ENCODE data around the gene TRIM66. TPM values are rescaled to one million over a fixed set of nuclear protein-coding genes. Genes with fewer than 3 reads are reported as not detected.

Gene TRIM66
- polyA plus RNA-seq, 2 donors, result 2.0 to 4.8 TPM

DNA sequence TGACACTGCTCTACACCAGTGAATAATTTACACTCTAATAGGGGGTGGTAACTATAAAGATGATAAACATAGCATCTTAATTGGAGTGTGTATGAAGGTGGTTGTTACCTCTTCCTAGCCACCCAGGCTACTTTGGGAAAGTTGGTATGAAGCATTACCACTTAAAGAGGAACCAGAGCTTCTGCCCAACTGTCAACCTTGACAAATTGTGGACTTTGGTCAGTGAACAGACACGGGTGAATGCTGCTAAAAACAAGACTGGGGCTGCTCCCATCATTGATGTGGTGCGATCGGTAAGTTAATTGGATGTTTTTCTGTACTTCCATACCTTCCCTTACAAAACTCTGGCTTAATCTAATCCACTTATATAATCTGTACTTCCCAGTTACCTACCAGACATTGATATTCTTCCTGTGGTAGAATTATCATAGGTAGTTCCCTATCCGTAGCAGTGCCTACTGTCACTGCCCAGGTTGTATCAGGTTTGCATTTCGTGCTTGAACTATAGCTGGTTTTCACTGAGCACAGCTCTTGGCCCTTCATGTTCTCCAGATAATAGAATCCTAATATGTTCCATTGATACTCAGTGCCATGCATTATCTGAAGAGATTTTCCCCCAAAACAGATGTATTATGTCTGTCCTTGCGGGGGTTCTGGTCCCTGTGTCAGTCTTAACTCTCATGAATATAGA lies 2.3 kb upstream of the TRIM66 start:
- Histone ChIP-seq H3K9me3 (ENCODE audit: control insufficient read depth in 2 of 2, insufficient read depth in 1 of 2, low read depth in 1 of 2, low read length in 1 of 2) (no peaks in the 10 kb centered on the region), H3K4me3 (ENCODE audit: low read depth in 1 of 2, low read length in 2 of 2) (peak overlapping the region in 1 of 2 donors; percentile 94), H3K27me3 (ENCODE audit: control insufficient read depth in 1 of 2, insufficient read depth in 2 of 2, low read length in 2 of 2) (no peaks in the 10 kb centered on the region), H3K27ac (ENCODE audit: low read depth in 2 of 2, low read length in 1 of 2) (no peak overlapping the region), H3K36me3 (ENCODE audit: control insufficient read depth in 2 of 2, insufficient read depth in 2 of 2, low read length in 1 of 2) (peaks cover 6 to 10% of the 10 kb centered on the region in 2 donors), H3K4me1 (ENCODE audit: control insufficient read depth in 2 of 2, insufficient read depth in 2 of 2, low read length in 1 of 2) (peaks cover 0 to 4% of the 10 kb centered on the region in 2 donors)
- 69 to 76% methylated on average over 6 of the region's 6 CpGs for WGBS, 2 donors

DNA sequence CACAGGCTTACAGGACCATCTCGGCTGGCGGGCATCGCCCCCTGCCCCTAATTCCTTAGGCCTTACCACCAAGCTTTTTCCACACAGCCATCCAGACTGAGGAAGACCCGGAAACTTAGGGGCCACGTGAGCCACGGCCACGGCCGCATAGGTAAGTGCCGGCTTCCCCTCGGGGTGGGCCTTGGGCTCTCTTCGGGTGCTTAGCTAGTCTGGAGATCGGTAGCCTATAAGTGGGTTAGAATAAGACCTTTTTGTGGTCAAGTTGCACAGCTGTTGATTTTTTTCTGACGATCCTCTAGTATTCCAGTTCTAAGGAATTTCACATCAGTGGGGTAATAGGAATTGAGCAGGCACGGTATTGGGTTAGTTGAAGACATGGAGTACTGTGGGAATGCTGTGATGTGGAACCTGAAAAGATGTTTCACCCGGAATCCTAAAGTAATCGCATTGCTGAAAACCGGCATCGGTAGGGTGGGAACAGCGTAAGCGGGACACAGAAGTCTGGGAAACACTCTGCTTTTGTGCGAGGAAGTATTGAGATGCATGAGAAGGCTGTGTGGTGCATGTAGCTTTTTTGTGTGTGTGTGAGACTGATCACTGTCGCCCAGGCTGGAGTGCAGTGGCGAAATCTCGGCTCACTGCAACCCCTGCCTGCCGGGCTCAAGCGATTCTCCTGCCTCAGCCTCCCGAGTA lies 796 bp upstream of the TRIM66 start:
- 3 to 4% methylated on average over 27 of the region's 27 CpGs for WGBS, 2 donors
- H3K4me1 ChIP-seq (ENCODE audit: control insufficient read depth in 2 of 2, insufficient read depth in 2 of 2, low read length in 1 of 2), result peaks cover 0 to 4% of the 10 kb centered on the region in 2 donors

DNA sequence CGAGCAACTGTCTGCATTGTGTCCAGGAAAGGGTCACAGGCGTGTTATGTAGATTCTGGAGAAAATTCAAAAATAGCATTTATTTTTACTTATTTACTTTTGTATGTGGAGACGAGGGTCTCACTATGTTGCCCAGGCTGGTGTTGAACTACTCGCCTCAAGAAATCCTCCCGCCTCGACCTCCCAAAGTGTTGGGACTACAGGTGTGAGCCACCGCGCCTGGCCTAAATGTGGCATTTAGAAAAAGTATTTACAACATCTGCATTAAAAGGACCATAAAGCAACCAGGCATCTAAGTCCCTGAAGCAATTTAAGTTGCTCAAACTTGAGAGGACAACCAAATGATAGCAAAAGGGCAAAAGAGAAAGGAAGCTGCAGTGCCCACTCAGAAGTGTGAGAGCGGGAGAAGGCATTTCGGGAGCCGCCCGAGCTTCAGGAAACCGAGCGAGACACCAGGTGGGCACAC lies 595 bp downstream of the TRIM66 start:
- H3K27me3 ChIP-seq (ENCODE audit: control insufficient read depth in 1 of 2, insufficient read depth in 2 of 2, low read length in 2 of 2), result no peaks in the 10 kb centered on the region
- H3K9me3 ChIP-seq (ENCODE audit: control insufficient read depth in 2 of 2, insufficient read depth in 1 of 2, low read depth in 1 of 2, low read length in 1 of 2), result no peaks in the 10 kb centered on the region
- H3K36me3 ChIP-seq (ENCODE audit: control insufficient read depth in 2 of 2, insufficient read depth in 2 of 2, low read length in 1 of 2), result peaks cover 6 to 10% of the 10 kb centered on the region in 2 donors
- H3K4me1 ChIP-seq (ENCODE audit: control insufficient read depth in 2 of 2, insufficient read depth in 2 of 2, low read length in 1 of 2), result peaks cover 0 to 4% of the 10 kb centered on the region in 2 donors
- H3K4me3 ChIP-seq (ENCODE audit: low read depth in 1 of 2, low read length in 2 of 2), result peak overlapping the region; percentile 77 to 94
- 22 to 26% methylated on average over 14 of the region's 14 CpGs for WGBS, 2 donors
- peak overlapping the region; percentile 88 to 99 for H3K27ac ChIP-seq (ENCODE audit: low read depth in 2 of 2, low read length in 1 of 2)

More for the DNA sequence above, 796 bp upstream of the TRIM66 start:
- peak overlapping the region; percentile 93 to 96 for H3K27ac ChIP-seq (ENCODE audit: low read depth in 2 of 2, low read length in 1 of 2)
- H3K4me3 ChIP-seq (ENCODE audit: low read depth in 1 of 2, low read length in 2 of 2), result peak overlapping the region; percentile 77 to 94
- peaks cover 6 to 10% of the 10 kb centered on the region in 2 donors for H3K36me3 ChIP-seq (ENCODE audit: control insufficient read depth in 2 of 2, insufficient read depth in 2 of 2, low read length in 1 of 2)
- H3K9me3 ChIP-seq (ENCODE audit: control insufficient read depth in 2 of 2, insufficient read depth in 1 of 2, low read depth in 1 of 2, low read length in 1 of 2), result no peaks in the 10 kb centered on the region
- no peaks in the 10 kb centered on the region for H3K27me3 ChIP-seq (ENCODE audit: control insufficient read depth in 1 of 2, insufficient read depth in 2 of 2, low read length in 2 of 2)

DNA sequence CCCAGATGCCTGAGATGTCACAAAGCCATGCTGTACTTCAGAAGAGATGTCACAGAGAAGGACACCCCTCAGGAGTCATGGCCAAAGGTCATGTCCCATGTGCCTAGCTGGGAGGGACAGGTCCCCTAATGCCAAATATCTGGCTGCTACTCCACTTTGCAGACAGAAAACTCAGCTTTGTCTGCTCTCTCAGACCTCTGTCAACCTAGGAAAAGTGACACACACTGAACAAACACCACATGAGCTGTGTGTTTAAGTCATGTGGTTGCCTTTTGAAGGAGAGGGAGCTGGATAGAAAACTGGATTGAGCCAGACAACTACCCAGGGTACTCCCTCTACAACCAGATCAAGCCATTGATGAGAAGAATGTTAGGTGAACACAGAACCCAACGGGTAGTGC lies 3.5 kb downstream of the TRIM66 start:
- H3K4me3 ChIP-seq (ENCODE audit: low read depth in 1 of 2, low read length in 2 of 2), result no peak overlapping the region
- H3K27ac ChIP-seq (ENCODE audit: low read depth in 2 of 2, low read length in 1 of 2), result no peak overlapping the region
- WGBS, 2 donors, result 76 to 87% methylated on average over 1 of the region's 1 CpG

DNA sequence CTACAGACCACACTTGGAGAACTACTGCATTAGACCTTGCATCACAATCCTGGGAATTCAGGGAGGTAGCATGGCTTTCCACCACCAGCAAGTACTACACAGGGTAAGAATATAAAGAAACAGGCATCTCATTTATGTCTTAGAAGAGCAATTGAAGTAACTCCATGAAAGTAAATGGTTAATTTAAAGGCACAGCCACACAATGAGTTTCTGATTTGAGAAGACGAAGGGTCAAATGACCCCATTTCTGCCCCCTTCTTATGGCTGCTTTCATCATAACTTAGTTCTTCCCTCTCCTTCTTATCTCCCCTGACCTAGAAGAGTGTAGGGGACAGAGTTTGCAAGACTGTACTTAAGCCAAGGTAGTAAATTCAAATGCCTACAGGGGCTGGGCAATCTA lies 6.0 kb downstream of the TRIM66 start:
- H3K4me3 ChIP-seq (ENCODE audit: low read depth in 1 of 2, low read length in 2 of 2), result no peak overlapping the region
- 88 to 93% methylated on average over 1 of the region's 1 CpG for WGBS, 2 donors
- no peaks in the 10 kb centered on the region for H3K27me3 ChIP-seq (ENCODE audit: control insufficient read depth in 1 of 2, insufficient read depth in 2 of 2, low read length in 2 of 2)
- H3K9me3 ChIP-seq (ENCODE audit: control insufficient read depth in 2 of 2, insufficient read depth in 1 of 2, low read depth in 1 of 2, low read length in 1 of 2), result no peaks in the 10 kb centered on the region
- H3K4me1 ChIP-seq (ENCODE audit: control insufficient read depth in 2 of 2, insufficient read depth in 2 of 2, low read length in 1 of 2), result peaks cover 5 to 7% of the 10 kb centered on the region in 2 donors
- no peak overlapping the region for H3K27ac ChIP-seq (ENCODE audit: low read depth in 2 of 2, low read length in 1 of 2)
- no peaks in the 10 kb centered on the region for H3K36me3 ChIP-seq (ENCODE audit: control insufficient read depth in 2 of 2, insufficient read depth in 2 of 2, low read length in 1 of 2)

More for the DNA sequence above, 3.5 kb downstream of the TRIM66 start:
- Histone ChIP-seq H3K27me3 (ENCODE audit: control insufficient read depth in 1 of 2, insufficient read depth in 2 of 2, low read length in 2 of 2) (no peaks in the 10 kb centered on the region), H3K36me3 (ENCODE audit: control insufficient read depth in 2 of 2, insufficient read depth in 2 of 2, low read length in 1 of 2) (peaks cover 0 to 2% of the 10 kb centered on the region in 2 donors), H3K9me3 (ENCODE audit: control insufficient read depth in 2 of 2, insufficient read depth in 1 of 2, low read depth in 1 of 2, low read length in 1 of 2) (no peaks in the 10 kb centered on the region), H3K4me1 (ENCODE audit: control insufficient read depth in 2 of 2, insufficient read depth in 2 of 2, low read length in 1 of 2) (peaks cover 0 to 2% of the 10 kb centered on the region in 2 donors)

DNA sequence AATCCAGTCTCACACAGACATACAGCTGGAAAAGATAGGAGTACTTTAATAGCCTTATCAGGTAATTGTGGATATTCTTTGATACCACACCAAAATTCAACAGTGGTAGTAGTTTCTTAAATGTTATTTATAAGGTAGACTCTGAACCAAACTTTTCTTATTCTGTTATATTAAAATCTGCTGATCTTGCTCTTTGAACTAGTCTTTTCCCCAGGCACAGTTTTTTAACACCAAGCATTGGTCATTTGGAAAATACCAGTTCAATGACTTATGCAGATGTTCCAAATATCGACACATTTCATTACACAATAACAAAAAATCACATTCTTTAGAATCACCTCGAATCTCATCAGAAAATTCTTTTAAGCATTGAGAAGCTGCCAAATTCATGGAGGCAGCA lies 7.6 kb downstream of the TRIM66 start:
- H3K4me1 ChIP-seq (ENCODE audit: control insufficient read depth in 2 of 2, insufficient read depth in 2 of 2, low read length in 1 of 2), result peaks cover 5 to 7% of the 10 kb centered on the region in 2 donors
- H3K27me3 ChIP-seq (ENCODE audit: control insufficient read depth in 1 of 2, insufficient read depth in 2 of 2, low read length in 2 of 2), result no peaks in the 10 kb centered on the region
- no peaks in the 10 kb centered on the region for H3K36me3 ChIP-seq (ENCODE audit: control insufficient read depth in 2 of 2, insufficient read depth in 2 of 2, low read length in 1 of 2)
- H3K27ac ChIP-seq (ENCODE audit: low read depth in 2 of 2, low read length in 1 of 2), result no peak overlapping the region
- no peak overlapping the region for H3K4me3 ChIP-seq (ENCODE audit: low read depth in 1 of 2, low read length in 2 of 2)
- WGBS, 2 donors, result 77 to 81% methylated on average over 2 of the region's 2 CpGs
- H3K9me3 ChIP-seq (ENCODE audit: control insufficient read depth in 2 of 2, insufficient read depth in 1 of 2, low read depth in 1 of 2, low read length in 1 of 2), result no peaks in the 10 kb centered on the region

DNA sequence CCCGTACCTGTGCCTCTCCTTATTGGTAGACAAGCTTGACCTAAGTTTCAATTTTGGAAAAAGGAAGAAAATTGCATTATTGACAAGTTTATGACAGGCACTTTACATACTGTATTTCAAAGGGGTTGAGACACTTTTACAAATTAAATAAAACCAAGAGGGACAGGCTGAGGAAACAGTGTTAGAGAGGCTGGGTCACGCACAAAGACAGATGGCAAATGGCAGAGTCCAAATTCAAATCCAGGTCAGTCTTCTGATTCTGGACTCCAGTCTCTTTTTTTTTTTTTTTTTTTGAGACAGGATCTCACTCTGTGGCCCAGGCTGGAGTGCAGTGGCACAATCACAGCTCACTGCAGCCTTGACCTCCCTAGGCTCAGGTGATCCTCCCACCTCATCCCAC lies 10.1 kb downstream of the TRIM66 start:
- H3K27ac ChIP-seq (ENCODE audit: low read depth in 2 of 2, low read length in 1 of 2), result peak overlapping the region; percentile 87 to 94

DNA sequence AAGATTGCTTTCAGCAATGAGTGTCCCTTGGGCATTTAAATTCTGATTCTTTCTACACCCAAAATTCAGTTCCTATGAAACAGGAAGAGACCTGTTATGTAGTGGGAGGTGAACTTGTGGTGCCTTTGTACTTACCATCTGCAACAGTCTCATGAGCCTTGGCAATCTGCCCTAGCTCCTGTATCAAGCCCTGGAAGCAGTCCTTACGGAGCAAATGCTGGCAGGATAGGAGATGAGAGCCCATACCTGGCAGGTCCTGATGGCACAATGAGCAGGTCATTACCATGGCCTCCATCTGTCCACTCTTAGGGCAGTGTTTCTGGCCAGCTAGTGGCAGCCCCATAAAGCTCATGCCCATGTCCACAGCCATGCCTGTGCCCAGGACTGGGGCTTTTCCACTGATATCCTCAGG lies 10.8 kb downstream of the TRIM66 start:
- peak overlapping the region; percentile 87 to 94 for H3K27ac ChIP-seq (ENCODE audit: low read depth in 2 of 2, low read length in 1 of 2)
- peaks cover 5 to 7% of the 10 kb centered on the region in 2 donors for H3K4me1 ChIP-seq (ENCODE audit: control insufficient read depth in 2 of 2, insufficient read depth in 2 of 2, low read length in 1 of 2)
- no peaks in the 10 kb centered on the region for H3K9me3 ChIP-seq (ENCODE audit: control insufficient read depth in 2 of 2, insufficient read depth in 1 of 2, low read depth in 1 of 2, low read length in 1 of 2)
- no peak overlapping the region for H3K4me3 ChIP-seq (ENCODE audit: low read depth in 1 of 2, low read length in 2 of 2)
- H3K36me3 ChIP-seq (ENCODE audit: control insufficient read depth in 2 of 2, insufficient read depth in 2 of 2, low read length in 1 of 2), result peaks cover 0 to 2% of the 10 kb centered on the region in 2 donors
- H3K27me3 ChIP-seq (ENCODE audit: control insufficient read depth in 1 of 2, insufficient read depth in 2 of 2, low read length in 2 of 2), result no peaks in the 10 kb centered on the region
- 0 to 21% methylated on average over 1 of the region's 1 CpG for WGBS, 2 donors

More for the DNA sequence above, 10.1 kb downstream of the TRIM66 start:
- Histone ChIP-seq H3K4me1 (ENCODE audit: control insufficient read depth in 2 of 2, insufficient read depth in 2 of 2, low read length in 1 of 2) (peaks cover 5 to 7% of the 10 kb centered on the region in 2 donors), H3K36me3 (ENCODE audit: control insufficient read depth in 2 of 2, insufficient read depth in 2 of 2, low read length in 1 of 2) (peaks cover 0 to 2% of the 10 kb centered on the region in 2 donors), H3K9me3 (ENCODE audit: control insufficient read depth in 2 of 2, insufficient read depth in 1 of 2, low read depth in 1 of 2, low read length in 1 of 2) (no peaks in the 10 kb centered on the region), H3K27me3 (ENCODE audit: control insufficient read depth in 1 of 2, insufficient read depth in 2 of 2, low read length in 2 of 2) (no peaks in the 10 kb centered on the region), H3K4me3 (ENCODE audit: low read depth in 1 of 2, low read length in 2 of 2) (no peak overlapping the region)
- WGBS, 2 donors, result 94 to 97% methylated on average over 2 of the region's 2 CpGs

DNA sequence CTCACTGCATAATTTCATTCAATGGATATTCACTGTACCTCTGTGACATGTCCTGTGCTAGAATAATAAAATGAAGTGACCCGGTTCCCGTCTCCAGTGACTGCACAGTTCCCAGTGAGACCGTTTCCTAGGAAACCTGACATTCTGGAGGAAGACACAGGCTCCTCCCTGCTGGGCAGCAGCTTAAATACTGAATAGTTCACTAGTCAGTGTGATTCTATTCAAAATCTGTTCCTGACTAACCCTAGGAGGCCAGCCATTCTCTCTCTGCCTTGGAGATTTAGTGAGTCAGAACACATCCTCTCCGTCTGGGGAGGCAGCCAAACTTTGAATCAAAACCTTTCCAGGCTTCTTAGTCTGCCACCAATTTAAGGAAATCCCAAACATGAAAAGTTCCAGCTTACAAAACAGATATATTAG lies 11.3 kb downstream of the TRIM66 start:
- no peaks in the 10 kb centered on the region for H3K9me3 ChIP-seq (ENCODE audit: control insufficient read depth in 2 of 2, insufficient read depth in 1 of 2, low read depth in 1 of 2, low read length in 1 of 2)
- H3K27ac ChIP-seq (ENCODE audit: low read depth in 2 of 2, low read length in 1 of 2), result peak overlapping the region; percentile 87 to 94
- no peak overlapping the region for H3K4me3 ChIP-seq (ENCODE audit: low read depth in 1 of 2, low read length in 2 of 2)
- peaks cover 5 to 7% of the 10 kb centered on the region in 2 donors for H3K4me1 ChIP-seq (ENCODE audit: control insufficient read depth in 2 of 2, insufficient read depth in 2 of 2, low read length in 1 of 2)
- H3K36me3 ChIP-seq (ENCODE audit: control insufficient read depth in 2 of 2, insufficient read depth in 2 of 2, low read length in 1 of 2), result peaks cover 0 to 2% of the 10 kb centered on the region in 2 donors
- 21 to 38% methylated on average over 4 of the region's 4 CpGs for WGBS, 2 donors
- no peaks in the 10 kb centered on the region for H3K27me3 ChIP-seq (ENCODE audit: control insufficient read depth in 1 of 2, insufficient read depth in 2 of 2, low read length in 2 of 2)

Data from esophagus (tissue), 2 donors.